ENCODE results near the gene ABHD15.
A peak's percentile ranks its signal among the peaks of the same experiment; 100 is the strongest.
"Not testable (repeated sequence)": the region's sequence is repeated elsewhere in the genome, so short reads cannot be mapped to it uniquely, and the experiment has no call there.

ABHD15 gene

DNA sequence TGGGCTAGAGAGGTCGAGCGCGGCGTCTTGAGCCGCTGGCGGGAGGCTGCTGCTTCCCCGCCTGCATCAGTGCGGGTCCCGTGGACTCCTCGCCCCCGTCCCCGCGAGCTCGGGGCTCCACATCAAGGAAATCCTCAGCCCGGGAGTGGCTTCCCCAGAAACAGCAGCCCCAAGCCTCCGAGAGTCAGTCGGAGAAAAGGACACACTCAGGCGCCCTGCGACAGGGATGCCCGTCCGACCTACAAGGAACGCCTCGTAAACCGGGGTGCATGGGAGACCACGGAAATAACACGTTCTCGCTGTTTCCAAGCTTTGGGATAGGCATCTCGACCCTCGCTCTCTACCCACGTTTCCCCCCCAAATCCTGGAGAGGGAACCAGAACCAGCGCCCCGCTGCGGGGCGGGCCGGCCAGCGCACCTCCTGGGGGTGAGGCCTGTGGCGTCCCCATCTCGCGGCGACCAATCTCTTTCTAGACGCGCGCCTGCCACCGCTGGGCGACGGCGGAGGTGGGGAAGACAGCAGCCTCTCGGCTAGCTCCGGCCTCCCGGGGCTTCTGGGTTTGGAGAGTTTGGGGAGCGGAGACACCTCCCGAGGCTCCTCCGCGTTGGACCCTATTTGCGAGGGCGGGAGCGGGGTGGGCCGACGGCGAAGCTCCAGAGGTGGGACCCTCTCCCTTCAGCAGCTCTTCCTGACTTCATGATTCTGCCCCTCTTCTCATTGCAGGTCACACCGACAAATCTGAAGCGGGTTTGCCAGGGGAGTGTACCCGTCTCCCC is 905 bp upstream of the ABHD15 start:
- peak; percentile 76 for DNase-seq

DNA sequence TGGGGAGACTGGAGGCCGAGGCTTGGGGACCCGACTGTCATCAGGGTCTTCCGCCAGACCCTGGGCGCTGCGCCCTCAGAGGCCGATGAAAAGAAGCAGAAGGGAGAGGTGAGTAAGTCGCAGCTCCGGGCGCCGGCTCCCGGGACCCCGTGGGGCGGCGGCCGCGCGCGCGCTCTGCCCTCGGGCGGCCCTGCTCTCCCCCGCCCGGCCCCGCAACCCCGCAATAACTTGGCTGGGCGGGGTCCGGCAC is 392 bp upstream of the ABHD15 start:
- DNase-seq: no peak

DNA sequence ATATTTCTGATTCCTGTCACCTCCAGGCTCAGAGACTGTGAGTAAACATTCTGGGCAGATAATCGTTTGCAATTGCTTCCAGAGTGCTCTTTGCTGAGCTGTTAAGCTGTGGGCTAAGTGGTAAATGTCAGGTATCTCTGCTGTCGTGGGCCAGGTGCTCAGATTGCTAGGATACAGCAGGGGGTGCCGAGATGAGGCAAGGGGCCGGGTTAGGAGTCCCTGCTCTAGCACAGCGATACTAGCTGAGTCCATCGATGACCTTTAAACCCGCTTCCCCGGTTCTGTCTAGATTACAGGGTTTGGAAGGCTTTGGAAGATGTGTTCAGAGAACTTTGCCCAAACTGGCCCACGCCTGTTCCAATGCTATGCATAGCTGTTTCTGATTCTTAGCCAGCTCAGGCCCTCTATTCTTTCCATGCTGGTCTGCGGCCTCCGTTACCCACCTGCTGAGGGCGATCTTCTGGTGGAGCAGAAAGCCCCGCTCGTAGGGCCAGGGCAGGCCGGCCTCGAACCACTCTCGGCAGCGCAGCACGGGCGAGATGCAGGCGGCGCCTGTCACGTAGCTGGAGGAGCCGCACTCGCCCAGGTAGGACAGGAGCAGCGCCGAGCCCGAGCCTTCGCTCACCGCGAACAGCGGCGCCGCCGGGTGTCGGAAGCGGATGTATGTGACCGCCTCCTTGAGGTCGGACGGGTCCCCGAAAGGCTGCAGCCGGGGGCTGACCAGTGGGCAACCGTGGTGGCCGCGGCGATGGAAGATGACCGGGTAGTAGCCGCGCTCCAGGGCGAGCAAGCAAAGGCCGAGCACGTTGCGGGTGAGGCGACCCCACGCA is 979 bp downstream of the ABHD15 start:
- peak; percentile 75 for DNase-seq

DNA sequence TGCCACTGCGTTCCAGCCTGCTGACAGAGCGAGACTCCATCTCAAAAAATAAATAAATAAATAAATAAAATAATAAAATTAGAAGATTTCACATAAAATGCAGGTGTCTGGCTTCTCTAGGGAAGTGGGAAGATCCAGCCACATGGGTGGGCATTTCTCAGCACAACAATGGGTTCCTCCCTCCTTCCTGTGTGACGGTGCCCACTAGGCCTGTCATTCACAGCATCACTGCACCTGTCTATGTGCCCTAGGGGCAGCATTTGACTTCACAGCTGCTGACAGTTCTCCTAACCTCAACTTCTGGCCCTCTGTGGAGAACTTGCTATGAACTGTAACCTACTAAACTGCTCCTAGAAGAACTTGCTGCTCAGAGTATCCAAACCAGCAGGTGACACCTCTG is 3.0 kb downstream of the ABHD15 start:
- no peak for DNase-seq

DNA sequence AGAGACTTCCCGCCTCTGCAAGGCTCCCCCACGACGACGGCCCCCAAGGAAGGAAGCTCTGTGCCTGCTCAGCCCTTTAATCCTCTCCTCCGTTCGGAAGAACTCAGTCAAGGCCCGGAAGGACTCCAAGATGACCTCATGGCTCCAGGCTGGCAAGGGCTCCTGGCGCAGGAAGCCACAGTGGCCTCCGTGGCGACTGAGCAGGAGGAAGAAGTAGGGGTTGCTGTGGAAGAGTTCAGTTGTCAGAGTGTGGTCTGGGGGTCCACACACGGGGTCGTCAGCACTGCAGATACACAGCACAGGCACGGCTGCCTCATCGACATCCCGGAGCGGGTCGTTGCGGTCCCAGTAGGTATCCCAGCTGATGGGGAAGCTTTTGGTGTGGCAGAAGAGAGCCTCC is 4.2 kb downstream of the ABHD15 start:
- DNase-seq: no peak

DNA sequence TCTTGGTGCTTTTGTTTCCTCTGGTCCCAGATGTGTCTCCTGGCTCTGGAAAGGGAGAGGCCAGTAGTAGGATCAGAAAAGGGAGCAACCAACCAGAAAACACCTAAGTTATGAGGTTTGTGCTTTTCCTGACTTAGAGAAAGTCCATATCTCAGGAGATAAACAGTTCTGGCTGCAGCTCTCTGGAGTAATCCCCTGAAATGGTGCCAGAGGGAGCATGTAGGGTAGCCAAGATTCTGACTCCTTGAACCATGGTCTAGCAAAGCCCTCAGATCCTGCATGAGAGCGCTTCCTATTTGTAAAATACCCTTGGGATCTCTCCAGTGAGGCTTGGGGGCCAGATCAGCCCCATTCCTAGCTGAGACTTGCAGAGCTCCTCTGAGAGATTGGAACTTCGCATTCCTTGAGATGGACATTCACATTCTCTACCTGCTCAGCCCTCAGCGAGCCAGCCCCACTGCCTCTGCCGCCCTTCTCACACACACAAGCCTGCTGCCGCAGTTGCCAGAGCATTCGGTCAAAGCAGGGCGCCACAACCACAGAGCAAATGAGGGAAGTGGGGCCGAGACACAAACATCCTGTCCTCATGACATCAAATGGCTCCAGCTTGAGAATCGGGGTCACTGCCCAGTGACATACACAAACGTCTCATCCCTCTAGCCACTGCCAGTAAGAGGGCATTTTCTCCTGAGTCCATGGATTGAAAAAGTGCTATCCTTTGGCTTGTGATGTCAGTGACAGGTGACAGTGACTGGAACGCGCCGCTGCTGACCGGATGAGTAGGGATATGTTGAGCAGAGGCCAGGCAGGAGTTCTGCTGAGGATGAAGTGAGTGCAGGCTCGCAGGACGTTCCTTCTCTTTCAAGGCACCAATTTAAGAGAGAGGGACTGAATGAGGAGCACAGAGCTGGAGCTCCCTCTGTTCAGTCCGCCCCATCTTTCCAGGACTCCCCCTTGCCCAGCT is 5.0 kb downstream of the ABHD15 start:
- no peak for DNase-seq

DNA sequence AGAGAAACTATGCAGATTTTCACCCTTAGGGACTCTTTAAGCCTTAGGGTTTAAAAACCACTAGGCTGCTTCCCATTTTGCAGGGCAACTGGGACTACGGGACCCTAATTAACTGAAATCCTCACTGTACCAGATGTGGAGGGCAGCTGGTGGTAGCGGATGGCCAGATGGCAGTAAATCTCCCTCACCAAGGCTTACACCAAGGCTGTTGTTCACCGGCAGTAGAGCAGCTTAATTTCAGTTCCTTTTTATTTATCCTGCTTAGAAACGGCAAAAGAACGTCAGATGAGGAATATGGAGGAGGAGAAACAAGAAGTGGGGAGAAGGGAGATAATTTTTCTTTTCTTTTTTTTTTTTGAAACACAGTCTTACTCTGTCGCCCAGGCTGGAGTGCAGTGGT is 6.5 kb downstream of the ABHD15 start:
- no peak for DNase-seq

DNA sequence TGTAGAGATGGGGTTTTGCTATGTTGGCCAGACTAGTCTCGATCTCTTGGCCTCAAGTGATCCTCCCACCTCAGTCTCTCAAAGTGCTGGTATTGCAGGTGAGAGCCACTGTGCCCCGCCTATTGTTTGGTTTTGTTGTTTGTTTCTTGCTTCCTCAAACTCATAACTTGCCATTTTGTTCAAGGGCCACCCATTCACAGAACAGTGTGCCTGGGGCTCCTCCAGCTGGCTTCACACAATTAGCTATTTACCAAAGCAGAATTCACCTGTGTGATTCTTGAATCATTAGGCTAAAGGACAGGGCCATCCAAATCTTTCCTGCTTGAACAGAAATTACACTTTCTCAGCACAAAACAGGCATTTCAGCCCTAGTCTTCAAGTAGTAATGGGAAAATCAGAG is 7.2 kb downstream of the ABHD15 start:
- DNase-seq: no peak

DNA sequence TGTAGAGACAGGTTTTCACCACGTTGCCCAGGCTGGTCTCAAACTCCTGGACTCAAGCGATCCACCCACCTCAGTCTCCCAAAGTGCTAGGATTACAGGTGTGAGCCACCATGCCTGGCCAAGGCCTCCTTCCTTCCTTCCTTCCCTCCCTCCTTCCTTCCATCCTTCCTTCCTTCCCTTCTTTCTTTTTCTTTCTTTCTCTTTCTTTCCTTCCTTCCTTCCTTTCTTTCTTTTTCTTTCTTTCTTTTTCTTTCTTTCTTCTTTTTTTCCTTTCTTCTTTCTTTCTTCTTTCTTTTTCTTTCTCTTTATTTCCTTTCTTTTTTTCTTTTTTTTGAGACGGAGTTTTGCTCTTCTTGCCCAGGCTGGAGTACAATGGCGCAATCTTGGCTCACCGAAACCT is 8.7 kb downstream of the ABHD15 start:
- DNase-seq: not testable (repeated sequence)

DNA sequence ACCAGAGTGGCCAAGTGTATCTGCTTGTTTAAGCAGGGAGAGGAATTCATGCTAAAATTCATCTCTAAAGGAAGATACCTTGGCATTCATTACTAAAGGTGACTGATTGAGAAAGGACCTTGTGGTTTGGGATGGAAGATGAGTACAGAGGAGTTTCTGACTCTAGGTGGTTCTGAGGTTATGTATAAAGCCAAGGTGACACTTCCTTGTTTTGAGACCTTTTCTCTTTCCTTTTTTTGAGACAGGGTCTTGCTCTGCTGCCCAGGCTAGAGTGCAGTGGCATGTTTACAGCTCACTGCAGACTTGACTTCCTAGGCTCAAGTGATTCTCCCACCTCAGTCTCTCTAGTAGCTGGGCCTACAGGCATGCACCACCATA is 9.1 kb downstream of the ABHD15 start:
- DNase-seq: no peak

DNA sequence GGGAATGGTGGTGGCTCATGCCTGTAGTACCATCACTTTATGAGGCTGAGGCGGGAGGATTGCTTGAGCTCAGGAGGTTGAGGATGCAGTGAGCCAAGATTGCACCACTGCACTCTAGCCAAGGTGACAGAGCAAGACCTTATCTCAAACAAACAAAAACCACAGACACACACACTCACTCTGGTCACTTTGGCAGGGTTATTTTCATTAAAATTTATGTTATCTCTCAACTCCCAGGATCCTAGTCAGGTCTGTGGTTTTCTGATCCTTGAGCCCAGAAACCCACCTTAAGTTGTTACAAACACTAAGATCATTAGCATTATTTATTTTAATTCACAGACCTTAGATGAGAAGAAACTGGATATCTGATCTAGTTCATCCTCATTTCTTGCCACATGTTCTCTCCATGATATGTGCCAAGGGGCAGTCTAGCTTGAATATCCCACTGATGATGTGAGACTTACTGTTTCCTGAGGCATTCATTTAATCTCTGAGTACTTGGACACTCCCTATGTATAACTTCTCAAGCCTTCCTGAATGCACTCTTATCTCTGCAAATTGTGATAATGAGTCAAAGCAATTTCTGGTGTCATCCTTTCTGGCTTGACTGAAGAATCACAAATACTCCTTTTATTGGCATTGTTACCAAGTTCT is 9.6 kb downstream of the ABHD15 start:
- no peak for DNase-seq

DNA sequence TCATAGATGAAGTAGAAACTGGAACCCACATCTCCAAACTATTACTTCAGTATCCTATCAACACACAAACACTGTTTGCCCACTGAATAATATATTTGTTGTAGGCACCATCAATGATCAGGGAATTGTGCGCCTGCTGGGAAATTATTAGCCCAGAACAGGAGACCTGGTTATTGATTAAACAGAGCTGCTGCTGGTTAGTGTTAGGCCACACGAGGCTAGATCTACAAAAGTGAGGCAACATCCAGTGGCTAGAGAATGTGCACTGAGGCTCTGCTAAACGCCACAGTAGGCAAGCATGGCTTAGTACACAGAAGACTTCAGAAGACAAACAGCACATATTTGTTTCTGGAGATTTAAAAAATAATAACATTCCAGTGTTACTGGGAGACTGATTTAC is 11.0 kb downstream of the ABHD15 start:
- no peak for DNase-seq

DNA sequence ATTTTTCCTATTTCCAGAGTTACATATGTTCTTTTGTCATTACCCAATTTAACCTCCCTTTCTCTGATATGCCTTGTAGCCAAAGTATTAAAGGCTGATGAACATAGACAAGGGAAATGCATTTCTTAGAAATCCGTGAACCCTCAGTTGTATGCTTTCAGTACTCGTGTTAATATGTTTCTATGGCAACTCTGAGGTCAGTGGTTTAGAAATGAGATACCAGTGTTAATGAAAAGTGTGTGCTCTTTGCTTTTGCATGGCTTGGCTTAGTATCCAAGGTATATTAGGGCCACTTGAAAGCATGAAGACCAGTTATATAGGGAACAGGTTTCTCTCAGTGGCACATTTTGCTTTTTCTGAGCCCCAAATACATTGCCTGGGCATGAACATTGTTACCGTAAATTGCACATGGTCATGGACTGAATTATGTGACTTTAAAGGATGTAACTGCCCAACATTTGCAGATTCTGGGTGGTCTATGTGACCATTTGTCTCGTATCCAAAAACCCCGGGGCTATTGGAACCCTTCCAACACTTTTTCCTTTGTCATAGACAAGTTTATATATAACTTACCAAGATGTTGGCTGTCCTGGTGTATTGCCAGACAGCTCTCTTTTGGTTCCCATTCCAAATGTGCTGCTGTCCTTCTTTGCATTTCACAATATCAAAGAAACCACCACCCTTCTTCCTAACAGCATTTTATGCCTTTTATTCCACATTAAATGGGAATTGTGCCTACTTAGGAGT is 17.5 kb downstream of the ABHD15 start:
- peak; percentile 32 for DNase-seq

DNA sequence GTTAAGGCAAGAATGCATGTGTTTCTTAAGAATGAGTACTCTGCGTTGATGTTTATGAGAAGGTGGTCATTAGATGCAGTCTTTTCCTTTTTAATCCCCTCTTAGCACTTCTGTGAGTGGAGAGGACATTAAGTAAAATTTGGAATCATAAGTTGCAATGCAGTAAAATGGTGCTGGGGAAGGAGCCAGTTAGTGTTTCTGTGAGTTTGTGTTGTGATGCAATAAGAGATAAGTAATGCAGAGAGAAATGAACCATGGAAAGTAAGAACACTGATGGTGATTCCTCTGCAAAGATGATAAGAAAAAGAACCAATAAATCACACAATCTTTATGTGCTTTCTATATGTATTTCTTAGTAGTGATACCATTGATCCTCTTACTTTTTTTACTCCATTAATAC is 20.0 kb downstream of the ABHD15 start:
- DNase-seq: no peak

DNA sequence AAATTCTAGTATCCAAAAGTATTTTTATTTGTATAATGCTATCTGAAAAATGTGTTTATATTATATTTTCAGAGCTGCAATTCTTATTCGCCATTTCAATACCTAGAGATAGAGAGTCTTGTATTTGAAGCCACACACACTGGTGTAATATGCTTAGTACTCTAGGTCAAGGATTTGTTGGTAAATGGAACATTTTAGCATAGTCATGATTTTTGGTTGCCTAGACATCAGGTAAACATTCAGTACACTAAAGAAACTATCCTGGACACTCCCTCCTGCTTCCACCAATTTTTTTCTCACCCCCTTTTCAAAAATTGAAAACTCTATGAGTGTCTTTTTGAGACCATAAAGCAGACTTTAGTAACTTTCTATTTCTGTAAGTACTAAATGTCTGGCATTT is 20.8 kb downstream of the ABHD15 start:
- DNase-seq: no peak

DNA sequence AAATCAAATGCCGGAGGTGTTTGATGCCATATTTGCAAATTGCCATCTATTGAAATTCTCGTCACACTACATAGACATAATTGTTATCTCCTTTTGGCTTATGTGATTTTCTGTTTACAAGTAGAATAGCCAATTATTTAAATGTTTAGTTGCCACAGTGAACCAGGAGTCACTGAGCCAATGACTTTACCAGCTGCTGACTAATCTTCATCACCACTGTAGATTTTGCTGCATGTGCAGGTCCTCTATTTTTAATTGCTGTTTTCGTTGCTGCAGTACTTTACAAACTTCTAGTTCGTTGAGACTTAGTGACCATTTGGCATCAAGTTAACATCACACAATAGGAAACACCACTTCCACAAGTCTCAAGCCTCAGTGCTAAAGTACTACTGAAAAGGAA is 22.8 kb downstream of the ABHD15 start:
- no peak for DNase-seq

DNA sequence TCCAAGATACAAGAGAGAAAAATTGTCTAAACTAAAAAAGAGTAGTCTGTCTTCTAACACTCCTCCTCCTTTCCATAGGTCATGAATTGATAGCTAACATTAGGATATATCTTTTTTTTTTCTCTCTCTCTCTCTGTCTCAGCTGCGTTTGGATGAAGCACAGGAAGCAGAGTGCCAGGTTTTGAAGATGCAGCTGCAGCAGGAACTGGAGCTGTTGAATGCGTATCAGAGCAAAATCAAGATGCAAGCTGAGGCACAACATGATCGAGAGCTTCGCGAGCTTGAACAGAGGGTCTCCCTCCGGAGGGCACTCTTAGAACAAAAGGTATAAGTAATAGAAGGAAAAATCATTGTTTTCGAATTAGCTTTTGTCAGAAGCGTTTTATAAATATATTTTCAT is 32.9 kb downstream of the ABHD15 start:
- no peak for DNase-seq

DNA sequence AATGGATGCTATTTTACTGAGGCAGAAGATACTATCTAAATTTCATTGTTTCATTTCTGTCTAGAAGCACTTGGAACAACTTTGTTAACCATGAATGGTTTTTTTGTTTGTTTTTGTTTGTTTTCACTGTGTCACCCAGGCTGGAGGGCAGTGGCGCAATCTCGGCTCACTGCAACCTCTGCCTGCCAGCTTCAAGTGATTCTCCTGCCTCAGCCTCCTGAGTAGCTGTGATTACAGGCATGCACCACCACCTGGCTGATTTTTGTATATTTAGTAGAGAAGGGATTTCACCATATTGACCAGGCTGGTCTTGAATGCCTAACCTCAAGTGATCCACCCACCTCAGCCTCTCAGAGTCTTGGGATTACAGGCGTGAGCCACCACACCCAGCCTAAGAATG is 40.5 kb downstream of the ABHD15 start:
- DNase-seq: no peak

DNA sequence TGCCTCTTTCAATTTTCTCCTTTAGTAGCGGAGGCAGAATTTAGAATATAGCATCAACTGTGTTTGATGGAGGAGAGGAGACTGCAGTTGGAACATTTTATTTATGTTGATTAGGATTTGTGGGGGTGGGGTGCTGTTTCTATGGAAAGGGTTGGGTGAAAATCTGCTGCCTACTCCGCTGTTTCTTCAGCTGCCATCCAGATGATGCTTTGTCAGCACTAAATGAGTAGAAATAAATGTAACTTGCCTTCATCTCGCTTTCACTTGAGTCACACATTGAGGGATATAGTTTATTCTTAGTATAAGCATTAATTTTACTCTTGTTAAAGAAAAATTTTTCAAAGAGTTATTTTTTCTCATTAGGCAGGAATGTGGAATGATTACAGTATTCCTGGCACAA is 42.1 kb downstream of the ABHD15 start:
- DNase-seq: no peak

DNA sequence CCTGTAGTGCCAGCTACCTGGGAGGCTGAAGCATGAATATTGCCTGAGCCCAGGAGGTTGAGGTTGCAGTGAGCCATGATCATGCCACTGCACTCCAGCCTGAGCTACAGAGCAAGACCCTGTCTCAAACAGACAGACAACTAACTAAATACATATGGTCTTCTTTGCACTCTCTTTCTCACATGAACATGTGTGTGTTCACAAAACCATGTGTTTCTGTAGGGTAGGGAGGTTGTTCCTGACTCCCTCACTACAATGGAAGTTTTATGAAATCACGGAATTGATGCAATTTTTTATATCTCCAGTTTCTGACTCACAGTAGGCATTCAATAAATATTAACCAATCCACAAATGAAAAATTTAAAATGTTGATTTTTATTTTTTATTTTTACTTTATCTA is 48.5 kb downstream of the ABHD15 start:
- DNase-seq: no peak

DNA sequence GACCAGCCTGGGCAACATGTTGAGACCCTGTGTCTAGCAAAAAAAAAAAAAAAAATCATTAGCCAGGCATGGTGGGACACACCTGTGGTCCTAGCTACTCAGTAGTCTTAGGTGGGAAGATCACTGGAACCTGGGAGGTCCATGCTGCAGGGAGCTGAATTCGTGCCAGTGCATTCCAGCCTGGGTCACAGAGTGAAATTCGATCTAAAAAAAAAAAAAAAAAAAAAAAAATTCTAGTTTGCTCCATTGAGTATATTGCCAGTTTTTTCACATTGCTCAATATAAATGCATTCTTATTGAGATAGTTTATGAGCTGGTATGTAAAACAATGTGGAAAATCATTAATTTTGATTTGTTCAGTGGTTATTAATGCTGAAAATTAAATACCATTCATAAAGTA is 52.0 kb downstream of the ABHD15 start:
- DNase-seq: no peak

DNA sequence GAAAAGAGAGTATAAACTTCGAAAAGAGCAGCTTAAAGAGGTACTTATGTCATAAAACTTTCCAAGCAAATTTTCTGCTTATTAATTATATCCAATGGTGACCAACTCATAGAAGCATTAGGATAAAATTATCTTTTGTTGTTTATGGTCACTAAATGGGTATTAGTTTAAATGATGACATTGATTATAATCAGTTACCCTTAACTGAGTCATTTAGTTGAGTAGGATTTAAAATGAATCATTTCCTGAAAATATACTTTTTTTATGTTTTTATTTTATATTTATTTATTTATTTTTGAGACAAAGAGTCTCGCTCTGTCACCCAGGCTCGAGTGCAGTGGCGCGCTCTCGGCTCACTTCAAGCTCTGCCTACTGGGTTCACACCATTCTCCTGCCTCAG is 55.9 kb downstream of the ABHD15 start:
- DNase-seq: no peak
